HEK293T (cell line): Measurements from ENCODE around the gene CENATAC.
"Not testable (repeated sequence)": the region's sequence is repeated elsewhere in the genome, so short reads cannot be mapped to it uniquely, and the experiment has no call there.

Source experiments
- CTCF ChIA-PET: fragments of 350-600 bp; formaldehyde crosslinking; extraction: SDS; loops from one replicate; lab custom pipeline; 2021; ENCODE audit warnings: antibody characterized with exemption, inconsistent platforms; lab: Yijun Ruan, JAX
- POLR2A ChIA-PET: fragments of 350-600 bp; formaldehyde crosslinking; extraction: SDS; loops from one replicate; lab custom pipeline; 2020; ENCODE audit warnings: antibody characterized with exemption, inconsistent platforms; lab: Yijun Ruan, JAX
- DNase-seq: peaks from one replicate; pipeline ENCODE4 v3.0.0; 2012; ENCODE audit warnings: mixed read lengths; ENCODE audit errors: extremely low spot score
- ARNT ChIP-seq: fragments of 450-650 bp; IDR thresholded peaks from 2 replicates; pipeline ENCODE4 v1.6.1; 2017; ENCODE audit warnings: mild to moderate bottlenecking
- BHLHE40 ChIP-seq: fragments of 450-650 bp; IDR thresholded peaks from 2 replicates; pipeline ENCODE4 v1.6.1; 2016; ENCODE audit warnings: mild to moderate bottlenecking, moderate library complexity, borderline replicate concordance
- CTBP1 ChIP-seq: fragments of 450-650 bp; IDR thresholded peaks from 2 replicates; pipeline ENCODE4 v1.6.1; 2016; ENCODE audit warnings: borderline replicate concordance
- ELF4 ChIP-seq: fragments of 450-650 bp; IDR thresholded peaks from 2 replicates; pipeline ENCODE4 v1.6.1; 2017; ENCODE audit warnings: antibody characterized with exemption
- FOXA1 ChIP-seq: fragments of 450-650 bp; IDR thresholded peaks from 2 replicates; pipeline ENCODE4 v1.6.1; 2016; ENCODE audit warnings: mild to moderate bottlenecking
- FOXK2 ChIP-seq: fragments of 450-650 bp; IDR thresholded peaks from 2 replicates; pipeline ENCODE4 v1.6.1; 2016; ENCODE audit warnings: mild to moderate bottlenecking
- FOXM1 ChIP-seq: fragments of 450-650 bp; IDR thresholded peaks from 2 replicates; pipeline ENCODE4 v1.6.1; 2017; ENCODE audit warnings: mild to moderate bottlenecking, borderline replicate concordance
- HDGF ChIP-seq: fragments of 450-650 bp; IDR thresholded peaks from 2 replicates; pipeline ENCODE4 v1.6.1; 2017; ENCODE audit warnings: antibody characterized with exemption, borderline replicate concordance
- LEF1 ChIP-seq: fragments of 450-650 bp; IDR thresholded peaks from 2 replicates; pipeline ENCODE4 v1.6.1; 2017; ENCODE audit warnings: mild to moderate bottlenecking, borderline replicate concordance
- NFRKB ChIP-seq: fragments of 450-650 bp; IDR thresholded peaks from 2 replicates; pipeline ENCODE4 v1.6.1; 2016; ENCODE audit warnings: mild to moderate bottlenecking, moderate library complexity
- SP1 ChIP-seq: fragments of 450-650 bp; IDR thresholded peaks from 2 replicates; pipeline ENCODE4 v1.6.1; 2017
- SUZ12 ChIP-seq: fragments of 450-650 bp; IDR thresholded peaks from 2 replicates; pipeline ENCODE4 v1.6.1; 2016; ENCODE audit warnings: mild to moderate bottlenecking
- TARDBP ChIP-seq: fragments of 450-650 bp; IDR thresholded peaks from 2 replicates; pipeline ENCODE4 v1.6.1; 2016
- ZNF384 ChIP-seq: fragments of 450-650 bp; IDR thresholded peaks from 2 replicates; pipeline ENCODE4 v1.6.1; 2016
- TF ChIP-seq, protein P1 (sequence below): fragments of 450-650 bp; IDR thresholded peaks from 2 replicates; pipeline ENCODE4 v1.6.1; 2016

CENATAC gene

DNA sequence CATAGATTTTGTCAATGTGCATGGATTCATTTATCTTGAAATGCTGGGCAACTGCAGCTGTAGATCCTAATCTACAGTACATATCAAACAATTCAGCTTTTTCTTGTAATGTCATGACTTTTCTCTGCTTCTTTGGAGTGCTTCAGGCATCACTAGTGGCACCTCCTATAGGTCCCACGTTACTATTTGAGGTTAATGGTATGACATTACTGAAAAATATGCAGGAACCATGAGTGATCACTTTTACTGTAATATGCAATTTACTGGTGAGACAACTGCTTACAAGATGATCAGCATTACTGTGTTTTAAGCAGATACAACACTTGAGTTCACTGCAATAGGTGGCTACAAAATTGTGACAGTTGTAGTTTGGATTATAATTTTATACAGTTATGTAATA, 3.0 kb downstream of the CENATAC start:
- no peak for DNase-seq
- ChIA-PET CTCF (interaction anchor here (0.7 kb wide), 1 partner anchor 241 kb away, joined by 3 read pairs; no protein-coding TSS in a partner anchor), POLR2A (interaction anchor here (1.3 kb wide), 1 partner anchor 17 kb away, joined by 3 read pairs; the partner anchor contains the start of genes RPS25 and TRAPPC4)
- TF ChIP-seq LEF1 (no peak), ELF4 (no peak), CTBP1 (no peak), NFRKB (no peak), ARNT (no peak), BHLHE40 (no peak)
- TF ChIP-seq, protein P1, sequence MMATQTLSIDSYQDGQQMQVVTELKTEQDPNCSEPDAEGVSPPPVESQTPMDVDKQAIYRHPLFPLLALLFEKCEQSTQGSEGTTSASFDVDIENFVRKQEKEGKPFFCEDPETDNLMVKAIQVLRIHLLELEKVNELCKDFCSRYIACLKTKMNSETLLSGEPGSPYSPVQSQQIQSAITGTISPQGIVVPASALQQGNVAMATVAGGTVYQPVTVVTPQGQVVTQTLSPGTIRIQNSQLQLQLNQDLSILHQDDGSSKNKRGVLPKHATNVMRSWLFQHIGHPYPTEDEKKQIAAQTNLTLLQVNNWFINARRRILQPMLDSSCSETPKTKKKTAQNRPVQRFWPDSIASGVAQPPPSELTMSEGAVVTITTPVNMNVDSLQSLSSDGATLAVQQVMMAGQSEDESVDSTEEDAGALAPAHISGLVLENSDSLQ, result no peak

DNA sequence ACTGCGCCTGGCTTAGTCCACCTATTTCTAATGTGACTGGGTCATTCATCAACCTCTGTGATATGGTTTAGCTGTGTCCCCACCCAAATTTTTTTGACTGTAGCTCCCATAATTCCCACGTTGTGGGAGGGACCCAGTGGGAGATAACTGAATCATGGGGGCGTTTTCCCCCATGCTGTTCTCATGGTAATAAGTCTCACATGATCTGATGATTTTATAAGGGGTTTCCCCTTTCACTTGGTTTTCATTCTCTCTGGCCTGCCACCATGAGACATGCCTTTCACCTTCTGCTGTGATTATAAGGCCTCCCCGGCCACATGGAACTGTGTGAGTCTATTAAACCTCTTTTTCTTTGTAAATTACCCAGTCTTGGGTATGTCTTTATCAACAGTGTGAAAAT, 8.7 kb downstream of the CENATAC start:
- no peak for DNase-seq
- TF ChIP-seq FOXK2, result no peak
- no peak for TF ChIP-seq LEF1
- no peak for TF ChIP-seq FOXA1
- TF ChIP-seq ZNF384, result no peak
- TF ChIP-seq CTBP1, result no peak
- no peak for TF ChIP-seq TARDBP
- TF ChIP-seq SUZ12, result no peak
- TF ChIP-seq HDGF, result no peak
- TF ChIP-seq, protein P1, result no peak
- no peak for TF ChIP-seq NFRKB
- no peak for TF ChIP-seq SP1
- TF ChIP-seq FOXM1, result no peak
- ChIA-PET POLR2A (no interaction called here), CTCF (no interaction called here)

DNA sequence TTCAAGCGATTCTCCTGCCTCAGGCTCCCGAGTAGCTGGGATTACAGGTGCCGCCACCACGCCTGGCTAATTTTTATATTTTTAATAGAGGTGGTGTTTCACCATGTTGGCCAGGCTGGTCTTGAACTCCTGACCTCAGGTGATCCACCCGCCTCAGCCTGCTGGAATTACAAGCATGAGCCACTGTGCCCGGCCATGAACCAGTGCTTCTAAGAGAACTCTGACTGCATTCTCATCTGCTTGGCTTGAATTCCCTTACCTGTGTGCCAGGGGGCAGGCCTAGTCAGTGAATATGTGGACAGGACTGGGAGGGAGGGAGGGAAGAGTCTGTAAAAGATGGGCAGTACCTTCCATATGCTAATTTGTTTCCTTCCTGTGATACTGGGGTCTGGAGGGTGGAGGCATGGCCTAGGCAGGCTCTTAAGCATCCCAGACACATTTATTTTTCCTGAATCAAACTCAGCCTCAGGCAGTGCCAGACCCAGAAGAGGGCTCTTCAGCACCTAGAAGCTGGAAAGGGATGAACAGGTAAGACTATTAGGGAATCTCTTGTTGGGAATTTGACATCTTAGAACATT, 13.6 kb downstream of the CENATAC start:
- TF ChIP-seq HDGF, result no peak
- POLR2A ChIA-PET, result interaction anchor here (1.4 kb wide), 1 partner anchor 8 kb away, joined by 3 read pairs; no protein-coding TSS in a partner anchor
- CTCF ChIA-PET, result no interaction called here
- no peak for DNase-seq

DNA sequence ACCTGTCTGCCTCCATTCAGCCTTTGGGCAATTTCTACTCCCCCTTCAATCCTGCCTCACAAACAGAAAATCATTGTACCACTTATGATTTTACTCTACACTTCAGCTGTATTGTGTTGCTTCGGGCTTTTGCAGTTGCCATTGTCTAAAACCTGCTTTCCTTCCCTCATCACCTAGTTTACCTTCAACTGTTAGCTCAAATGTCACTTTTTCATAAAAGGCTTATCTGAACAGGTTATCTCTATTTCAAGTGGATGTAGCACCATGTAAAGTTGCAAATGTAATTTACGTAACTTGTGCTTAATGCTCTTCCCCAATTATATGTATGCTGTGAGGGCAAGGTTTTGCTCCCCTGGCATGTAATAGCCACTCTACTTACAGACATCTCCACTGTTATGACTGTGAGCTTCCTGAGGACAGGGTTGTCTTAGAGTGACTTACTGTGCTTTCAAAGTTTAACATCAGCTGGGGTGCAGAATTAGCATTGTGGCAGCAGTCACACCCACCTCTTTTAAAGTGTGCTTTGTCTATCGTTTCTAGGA, 14.8 kb downstream of the CENATAC start:
- DNase-seq, result no peak
- TF ChIP-seq TARDBP (no peak), CTBP1 (no peak)
- ChIA-PET CTCF (no interaction called here), POLR2A (interaction anchor here (1.0 to 1.3 kb wide), 2 partner anchors 15 to 82 kb away, joined by 3 to 7 read pairs; partner anchors contain the start of gene CENATAC)

DNA sequence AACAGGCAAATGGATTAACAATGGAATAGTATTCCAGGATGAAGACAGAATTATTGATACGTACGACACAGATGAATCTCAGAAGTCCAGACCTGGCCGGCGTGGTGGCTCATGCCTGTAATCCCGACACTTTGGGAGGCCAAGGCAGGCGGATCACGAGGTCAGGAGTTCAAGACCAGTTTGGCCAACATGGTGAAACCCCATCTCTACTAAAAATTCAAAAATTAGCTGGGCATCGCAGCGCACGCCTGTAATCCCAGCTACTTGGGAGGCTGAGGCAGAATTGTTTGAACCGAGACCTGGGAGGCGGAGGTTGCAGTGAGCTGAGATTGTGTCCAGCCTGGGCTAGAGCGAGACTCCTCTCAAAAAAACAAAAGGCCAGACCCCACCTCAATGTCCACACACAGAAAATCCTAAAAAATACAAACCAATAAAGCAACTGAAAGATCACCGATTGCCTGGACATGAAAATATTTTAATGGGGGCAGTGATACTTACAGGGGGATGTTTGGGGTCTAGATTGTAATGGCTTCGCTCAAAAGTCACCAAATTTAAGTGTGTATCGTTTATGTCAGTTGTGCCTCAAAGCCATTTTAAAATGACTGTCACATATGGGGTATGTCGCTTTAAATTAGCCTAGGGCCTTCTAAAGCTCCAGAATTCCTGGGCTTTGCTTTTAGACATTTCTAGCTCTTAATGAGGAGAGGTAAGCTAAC, 16.4 kb downstream of the CENATAC start:
- CTCF ChIA-PET, result no interaction called here
- TF ChIP-seq ZNF384 (0 out of 2 replicates have a peak, but pooled peaks have one; percentile 4), HDGF (no peak)
- POLR2A ChIA-PET, result interaction anchor here (1.0 kb wide), 1 partner anchor 10 kb away, joined by 3 read pairs; no protein-coding TSS in a partner anchor
- DNase-seq, result no peak

DNA sequence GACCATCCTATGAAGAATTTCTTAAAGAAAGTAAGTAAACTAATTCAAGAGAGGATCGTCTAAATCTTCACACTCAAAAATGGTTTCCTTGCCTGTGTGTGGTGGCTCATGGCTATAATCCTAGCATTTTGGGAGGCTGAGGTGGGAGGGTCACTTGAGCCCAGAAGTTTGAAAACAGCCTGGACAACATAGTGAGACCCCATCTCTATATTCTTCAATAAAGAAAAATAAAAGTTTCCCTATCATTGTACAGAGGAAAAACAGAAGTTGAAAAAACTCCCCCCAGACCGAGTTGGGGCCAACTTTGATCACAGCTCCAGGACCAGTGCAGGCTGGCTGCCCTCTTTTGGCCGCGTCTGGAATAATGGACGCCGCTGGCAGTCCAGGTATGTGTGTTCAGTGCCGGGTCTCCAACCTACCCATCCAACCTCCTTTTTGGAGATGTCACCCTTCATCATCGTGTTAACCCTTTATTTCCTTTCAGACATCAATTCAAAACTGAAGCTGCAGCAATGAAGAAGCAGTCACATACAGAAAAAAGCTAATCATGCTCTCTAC, 17.2 kb downstream of the CENATAC start:
- TF ChIP-seq FOXM1 (no peak), HDGF (no peak), NFRKB (no peak), BHLHE40 (no peak), ZNF384 (0 out of 2 replicates have a peak, but pooled peaks have one; percentile 3)
- no peak for DNase-seq
- ChIA-PET POLR2A (interaction anchor here (1.0 to 1.2 kb wide), 3 partner anchors 9 to 85 kb away, joined by 3 to 5 read pairs (median 3); partner anchors contain the start of gene VPS11), CTCF (interaction anchor here (1.2 kb wide), 1 partner anchor 17 kb away, joined by 4 read pairs; no protein-coding TSS in a partner anchor)

DNA sequence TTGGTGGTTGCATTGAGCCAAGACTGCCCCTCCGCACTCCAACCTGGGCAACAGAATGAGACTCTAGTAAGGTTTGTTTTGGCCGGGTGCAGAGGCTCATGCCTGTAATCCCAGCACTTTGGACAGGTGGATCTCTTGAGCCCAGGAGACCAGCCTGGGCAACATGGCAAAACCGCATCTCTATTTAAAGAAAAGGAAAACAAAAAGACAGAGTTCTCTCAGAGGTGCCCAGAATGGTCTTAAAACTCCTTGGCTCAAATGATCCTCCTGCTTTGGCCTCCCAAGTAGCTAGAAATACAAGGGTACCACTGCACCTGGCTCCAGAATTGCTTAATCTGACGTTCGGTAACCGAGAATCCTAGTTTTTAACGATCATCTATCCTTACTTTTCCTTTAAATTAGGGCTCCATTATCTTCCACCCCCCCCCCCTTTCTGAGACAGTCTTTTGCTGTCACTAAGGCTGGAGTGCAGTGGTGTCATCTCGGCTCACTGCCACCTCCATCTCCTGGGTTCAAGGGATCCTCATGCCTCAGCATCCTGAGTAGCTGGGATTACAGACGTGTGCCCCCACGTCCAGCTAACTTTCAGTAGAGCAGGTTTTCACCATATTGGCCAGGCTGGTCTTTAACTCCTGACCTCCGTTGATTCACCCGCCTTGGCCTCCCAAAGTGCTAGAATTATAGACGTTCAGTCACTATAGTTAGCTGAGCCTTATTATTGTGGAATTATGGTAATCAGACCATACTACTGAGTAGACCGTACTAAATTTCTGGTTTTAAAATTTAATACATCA, 18.5 kb downstream of the CENATAC start:
- CTCF ChIA-PET, result interaction anchor here (0.7 to 1.2 kb wide), 2 partner anchors 15 to 99 kb away, joined by 3 to 4 read pairs; no protein-coding TSS in a partner anchor
- POLR2A ChIA-PET, result interaction anchor here (1.0 to 1.3 kb wide), 4 partner anchors 37 to 86 kb away, joined by 3 to 5 read pairs (median 3); partner anchors contain the start of genes HYOU1 and VPS11
- DNase-seq, result no peak
- TF ChIP-seq FOXK2 (no peak), TARDBP (no peak), FOXA1 (no peak)

DNA sequence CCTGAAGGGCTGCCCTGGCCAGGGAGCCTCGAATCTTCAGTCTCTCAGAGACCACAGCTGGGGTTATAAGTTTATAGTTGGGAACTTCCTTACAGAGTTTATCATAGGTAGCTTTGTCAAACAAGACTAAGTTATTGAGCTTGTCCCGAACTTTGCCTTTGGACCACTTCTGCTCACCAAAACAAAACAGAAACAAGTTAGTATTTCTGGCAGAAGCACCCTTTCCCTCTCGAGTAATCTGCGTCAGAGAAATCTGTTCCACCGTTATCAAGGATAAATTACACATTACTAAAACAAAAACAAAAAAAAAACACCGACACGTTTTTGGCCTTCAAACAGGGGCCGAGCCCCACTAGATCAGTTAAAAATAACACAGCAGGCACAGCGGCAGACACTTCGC, 19.4 kb downstream of the CENATAC start:
- not testable (repeated sequence) for DNase-seq
- ChIA-PET CTCF (interaction anchor here (0.6 kb wide), 1 partner anchor 204 kb away, joined by 4 read pairs; no protein-coding TSS in a partner anchor), POLR2A (interaction anchor here (3.6 kb wide), 1 partner anchor 13 kb away, joined by 14 read pairs; the partner anchor contains the start of gene SLC37A4)
